Kidney (tissue), 14 donors: ENCODE data around the gene FLT1. TPM values are rescaled to one million over a fixed set of nuclear protein-coding genes. Genes with fewer than 3 reads are reported as not detected.

Source experiments
- DNase-seq, 5 donors: peaks; one replicate each; pipeline ENCODE4 v3.0.0-alpha.2; 2013 to 2020
- FAIRE-seq: peaks from 2 replicates; lab custom pipeline; 2012; peaks lifted over from hg19 to GRCh38; lab: Jason Lieb, UNC
- H3K27ac ChIP-seq, 2 donors: one replicate each; pipeline ENCODE4 v1.7.0; 2013; ENCODE audit warnings: low read depth in 2 of 2, low read length in 2 of 2, inconsistent platforms in 1 of 2
- H3K27me3 ChIP-seq: one replicate; pipeline ENCODE4 v1.7.1; 2013; ENCODE audit warnings: low read length, inconsistent platforms; ENCODE audit not compliant: control insufficient read depth, insufficient read depth
- H3K36me3 ChIP-seq, 3 donors: one replicate each; pipeline versions ENCODE4 v1.7.0 to v1.7.1; 2013; ENCODE audit warnings: low read length in 3 of 3, control low read depth in 1 of 3, inconsistent platforms in 1 of 3; ENCODE audit not compliant: insufficient read depth in 3 of 3, control insufficient read depth in 2 of 3
- H3K4me1 ChIP-seq, 3 donors: one replicate each; pipeline versions ENCODE4 v1.7.0 to v1.7.1; 2013; ENCODE audit warnings: low read length in 3 of 3, inconsistent platforms in 1 of 3, low read depth in 1 of 3; ENCODE audit not compliant: control insufficient read depth in 2 of 3, insufficient read depth in 2 of 3
- H3K4me3 ChIP-seq, 3 donors: one replicate each; pipeline versions ENCODE4 v1.7.0 to v1.8.1; 2013; ENCODE audit warnings: low read length in 3 of 3, control low read depth in 1 of 3, inconsistent platforms in 1 of 3
- H3K9ac ChIP-seq, 3 donors: one replicate each; pipeline versions ENCODE4 v1.7.0 to v1.7.1; 2013; ENCODE audit warnings: low read length in 3 of 3, control low read depth in 1 of 3, inconsistent platforms in 1 of 3
- H3K9me3 ChIP-seq, 3 donors: one replicate each; pipeline versions ENCODE4 v1.7.0 to v1.7.1; 2013; ENCODE audit warnings: low read length in 3 of 3, control low read depth in 1 of 3, inconsistent platforms in 1 of 3; ENCODE audit not compliant: control insufficient read depth in 2 of 3, insufficient read depth in 1 of 3
- intact Hi-C: fragments of 100-400 bp; cut with DNase I; formaldehyde crosslinking; loops from one replicate; pipeline ENCODE4 v1.11.1; 2022
- polyA plus RNA-seq: library from polyadenylated mRNA; stranded (reverse); fragments of 350-450 nt; fragmentation: Illumina TruSeq; extraction: RNeasy Lipid Tissue Mini Kit (QIAGEN cat#74804); gene quantifications from one replicate; pipeline ENCODE4 v1.2.3, GENCODE V29; 2014; ENCODE audit warnings: low read depth, low replicate concordance; ENCODE audit not compliant: insufficient read depth
- total RNA-seq: library from RNA; stranded (reverse); fragmentation: NEBNext Ultra II Directional; extraction: Animal tissue kit (Norgen Biotek cat#: 25700); gene quantifications from one replicate; pipeline ENCODE4 v1.2.1, GENCODE V29; 2021
- TF ChIP-seq, protein P1 (sequence below): IDR thresholded peaks from 3 replicates; pipeline ENCODE4 v1.5.1; 2012; ENCODE audit warnings: mild to moderate bottlenecking, moderate library complexity, borderline replicate concordance; ENCODE audit not compliant: insufficient read depth; ENCODE audit errors: extremely low read depth
- donor health status: control.
- donor health status: control.
- donor health status: control.
- donor health status: control.
- donor health status: control.
- donor health status: DM: yes; HTN: yes; CAD: no.
- donor health status: Normal renal cell carcinoma (clear cell type).

The FLT1 gene
- total and polyA plus RNA-seq, 2 donors from 2014 or later = 17.2 to 45.7 TPM

DNA sequence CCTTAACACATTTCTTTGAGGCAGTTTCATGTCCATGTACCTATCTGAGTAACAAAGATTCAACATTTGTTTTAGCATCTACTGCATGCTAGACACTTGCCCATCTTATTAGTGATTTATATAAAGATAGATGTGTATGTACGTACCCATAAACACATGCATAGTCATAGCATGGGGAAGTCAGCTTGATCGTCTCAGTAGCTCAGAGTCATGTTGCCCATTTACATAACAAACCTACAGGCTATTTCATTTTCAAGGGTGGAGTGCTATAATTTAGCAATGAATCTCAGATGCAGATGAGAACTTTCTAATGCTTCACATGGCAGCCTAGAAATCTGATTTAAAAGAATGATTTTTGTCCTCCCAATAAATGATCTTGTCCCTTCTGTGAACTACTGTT lies 23.5 kb downstream of the FLT1 start:
- Histone ChIP-seq H3K9ac (no peak overlapping the region), H3K4me1 (no peaks in the 10 kb centered on the region), H3K9me3 (no peaks in the 10 kb centered on the region), H3K27me3 (no peaks in the 10 kb centered on the region), H3K27ac (no peak overlapping the region), H3K36me3 (no peaks in the 10 kb centered on the region), H3K4me3 (no peak overlapping the region)
- intact Hi-C loops = no loop called here
- no peak for DNase-seq
- TF ChIP-seq, protein P1, sequence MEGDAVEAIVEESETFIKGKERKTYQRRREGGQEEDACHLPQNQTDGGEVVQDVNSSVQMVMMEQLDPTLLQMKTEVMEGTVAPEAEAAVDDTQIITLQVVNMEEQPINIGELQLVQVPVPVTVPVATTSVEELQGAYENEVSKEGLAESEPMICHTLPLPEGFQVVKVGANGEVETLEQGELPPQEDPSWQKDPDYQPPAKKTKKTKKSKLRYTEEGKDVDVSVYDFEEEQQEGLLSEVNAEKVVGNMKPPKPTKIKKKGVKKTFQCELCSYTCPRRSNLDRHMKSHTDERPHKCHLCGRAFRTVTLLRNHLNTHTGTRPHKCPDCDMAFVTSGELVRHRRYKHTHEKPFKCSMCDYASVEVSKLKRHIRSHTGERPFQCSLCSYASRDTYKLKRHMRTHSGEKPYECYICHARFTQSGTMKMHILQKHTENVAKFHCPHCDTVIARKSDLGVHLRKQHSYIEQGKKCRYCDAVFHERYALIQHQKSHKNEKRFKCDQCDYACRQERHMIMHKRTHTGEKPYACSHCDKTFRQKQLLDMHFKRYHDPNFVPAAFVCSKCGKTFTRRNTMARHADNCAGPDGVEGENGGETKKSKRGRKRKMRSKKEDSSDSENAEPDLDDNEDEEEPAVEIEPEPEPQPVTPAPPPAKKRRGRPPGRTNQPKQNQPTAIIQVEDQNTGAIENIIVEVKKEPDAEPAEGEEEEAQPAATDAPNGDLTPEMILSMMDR = no peak
- no peak for FAIRE-seq

DNA sequence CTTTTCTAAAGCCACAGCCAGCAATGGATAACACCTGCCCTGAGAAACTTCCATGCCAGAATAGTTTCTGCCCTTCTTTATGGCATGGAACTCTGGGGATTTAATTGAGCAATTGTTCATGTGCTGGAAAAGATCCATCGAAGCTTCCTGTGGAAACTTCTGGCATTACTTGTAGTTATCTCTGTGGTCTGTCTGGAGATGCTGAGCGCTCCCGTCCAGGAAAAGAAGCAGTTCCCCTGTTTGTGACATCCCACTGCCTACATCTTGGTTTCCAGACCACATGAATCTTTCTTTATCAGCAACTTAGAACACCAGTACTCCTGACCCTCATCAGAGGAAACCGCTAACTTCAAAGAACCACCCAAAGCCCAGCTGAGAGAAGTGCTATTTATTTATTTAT lies 24.6 kb downstream of the FLT1 start:
- Histone ChIP-seq H3K36me3 (no peaks in the 10 kb centered on the region), H3K27ac (no peak overlapping the region), H3K4me3 (no peak overlapping the region), H3K27me3 (no peaks in the 10 kb centered on the region), H3K9me3 (no peaks in the 10 kb centered on the region), H3K4me1 (no peaks in the 10 kb centered on the region), H3K9ac (no peak overlapping the region)
- TF ChIP-seq, protein P1 = no peak
- DNase-seq = no peak
- intact Hi-C loops = no loop called here
- FAIRE-seq = no peak

DNA sequence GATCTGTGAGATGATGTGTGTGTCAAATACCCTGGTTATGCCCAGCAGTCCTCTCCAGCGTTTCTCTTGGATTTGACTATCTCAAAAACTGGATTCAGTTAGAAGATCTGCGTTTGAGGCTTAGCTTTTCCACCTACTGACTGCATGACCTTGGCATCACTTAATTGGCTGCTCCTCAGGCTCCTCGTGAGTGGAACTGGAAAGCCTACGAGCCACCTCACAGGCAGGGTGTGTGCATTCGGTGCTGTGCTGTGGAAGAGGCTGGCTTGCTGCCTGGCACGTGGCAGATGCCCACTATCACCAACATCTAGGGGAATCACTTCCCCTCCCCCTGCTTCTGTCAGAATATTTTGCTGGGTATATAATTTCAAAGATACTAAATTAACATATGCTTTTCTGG lies 25.6 kb downstream of the FLT1 start:
- no peak overlapping the region for H3K4me3 ChIP-seq
- H3K36me3 ChIP-seq = no peaks in the 10 kb centered on the region
- TF ChIP-seq, protein P1 = no peak
- H3K27me3 ChIP-seq = no peaks in the 10 kb centered on the region
- DNase-seq (no peak), FAIRE-seq (no peak)
- no peak overlapping the region for H3K9ac ChIP-seq
- H3K27ac ChIP-seq = no peak overlapping the region
- H3K4me1 ChIP-seq = no peaks in the 10 kb centered on the region
- no peaks in the 10 kb centered on the region for H3K9me3 ChIP-seq
- intact Hi-C loops = no loop called here
